Endothelial cell of umbilical vein (primary cell): ENCODE results near the gene DGKH. TPM values are rescaled to one million over a fixed set of nuclear protein-coding genes. Genes with fewer than 3 reads are reported as not detected.
A peak's percentile ranks its signal among the peaks of the same experiment; 100 is the strongest.

Experiments used
- BruUV-seq: library from RNA; stranded (reverse); fragments of 400-500 nt; replicated peaks from 2 replicates; lab custom pipeline; 2021; lab: Mats Ljungman, UMichigan
- CTCF ChIA-PET: fragments of 300-600, 350-600 bp; sonication (Branson Sonifier 250); formaldehyde crosslinking; loops from one replicate; lab custom pipeline; 2021; ENCODE audit warnings: antibody characterized with exemption, inconsistent platforms; lab: Charles Lee
- POLR2A ChIA-PET: fragments of 300-600, 350-600 bp; sonication (Branson Sonifier 250); formaldehyde crosslinking; loops from one replicate; lab custom pipeline; 2021; ENCODE audit warnings: antibody characterized with exemption, inconsistent platforms; lab: Charles Lee
- DNase-seq: peaks from one replicate; pipeline ENCODE4 v3.0.0-alpha.2; 2011; ENCODE audit warnings: low read depth, low spot score
- FAIRE-seq: peaks from 2 replicates; lab custom pipeline; 2011; peaks lifted over from hg19 to GRCh38; lab: Jason Lieb, UNC
- H2AFZ ChIP-seq: 2 replicates; pipeline ENCODE4 v1.6.0; 2012; ENCODE audit warnings: low read depth, low read length, control low read depth, inconsistent platforms
- H3K27ac ChIP-seq: 2 replicates; pipeline ENCODE4 v1.5.1; 2011; ENCODE audit warnings: low read depth, mild to moderate bottlenecking, control low read depth, low read length, moderate library complexity; ENCODE audit not compliant: insufficient read depth
- H3K27me3 ChIP-seq, 2 experiments: 2 replicates each; pipeline versions ENCODE4 v1.6.0 to v1.6.1; 2011; ENCODE audit warnings: low read length in 2 of 2, mixed read lengths in 1 of 2; ENCODE audit not compliant: control insufficient read depth in 2 of 2, insufficient read depth in 2 of 2
- H3K36me3 ChIP-seq, 2 experiments: 2 replicates in 1 of 2; 3 replicates in 1 of 2; pipeline ENCODE4 v1.5.1; 2011; ENCODE audit warnings: low read length in 2 of 2, mild to moderate bottlenecking in 1 of 2, moderate library complexity in 1 of 2; ENCODE audit not compliant: control insufficient read depth in 2 of 2, insufficient read depth in 2 of 2; ENCODE audit errors: extremely low read depth in 1 of 2
- H3K4me1 ChIP-seq: 3 replicates; pipeline ENCODE4 v1.5.1; 2011; ENCODE audit warnings: mild to moderate bottlenecking, low read length; ENCODE audit not compliant: control insufficient read depth, insufficient read depth; ENCODE audit errors: extremely low read depth
- H3K4me2 ChIP-seq: 2 replicates; pipeline ENCODE4 v1.6.1; 2011; ENCODE audit warnings: low read length, control low read depth, mixed read lengths; ENCODE audit not compliant: insufficient read depth
- H3K4me3 ChIP-seq, 3 experiments: fragments of 200-600 bp in 1 of 3; sonication (generic), shearing (Covaris generic) in 1 of 3; replicated peaks in 1 of 3; 2 replicates each; pipeline ENCODE4 v1.5.1; 2011 to 2016; ENCODE audit warnings: control low read depth in 3 of 3, low read length in 3 of 3, mild to moderate bottlenecking in 2 of 3, inconsistent platforms in 1 of 3, low read depth in 1 of 3, moderate library complexity in 1 of 3; ENCODE audit not compliant: insufficient read depth in 1 of 3
- H3K79me2 ChIP-seq: 2 replicates; pipeline ENCODE4 v1.6.0; 2012; ENCODE audit warnings: low read length, inconsistent platforms; ENCODE audit not compliant: control insufficient read depth, insufficient read depth
- H3K9ac ChIP-seq: replicated peaks from 2 replicates; pipeline ENCODE3; 2011; ENCODE audit warnings: low read length, control low read depth; ENCODE audit not compliant: insufficient read depth; ENCODE audit errors: extremely low read depth
- H3K9me1 ChIP-seq: replicated peaks from 3 replicates; pipeline ENCODE4 v1.6.0; 2011; ENCODE audit warnings: mild to moderate bottlenecking, low read length; ENCODE audit not compliant: control insufficient read depth, insufficient read depth; ENCODE audit errors: extremely low read depth
- H3K9me3 ChIP-seq: replicated peaks from 2 replicates; pipeline ENCODE4 v1.5.1; 2012; ENCODE audit warnings: low read length, inconsistent platforms; ENCODE audit not compliant: control insufficient read depth, insufficient read depth
- H4K20me1 ChIP-seq: replicated peaks from 2 replicates; pipeline ENCODE3; 2011; ENCODE audit warnings: mild to moderate bottlenecking, low read length; ENCODE audit not compliant: control insufficient read depth, insufficient read depth; ENCODE audit errors: extremely low read depth
- CTCF ChIP-seq, 2 donors: IDR thresholded peaks; 1 replicate in 1 of 2; 2 replicates in 1 of 2; pipeline ENCODE4 v1.5.1; 2011; ENCODE audit warnings: low read length in 2 of 2, mild to moderate bottlenecking in 2 of 2, moderate library complexity in 2 of 2, control low read depth in 1 of 2, inconsistent platforms in 1 of 2, low read depth in 1 of 2; ENCODE audit not compliant: insufficient read depth in 1 of 2; ENCODE audit errors: extremely low read depth in 1 of 2
- EZH2 ChIP-seq: IDR thresholded peaks from 2 replicates; pipeline ENCODE4 v1.6.1; 2012; ENCODE audit warnings: borderline replicate concordance, low read depth, mild to moderate bottlenecking, moderate library complexity, low read length, inconsistent platforms; ENCODE audit not compliant: severe bottlenecking
- FOS ChIP-seq: IDR thresholded peaks from 2 replicates; pipeline ENCODE4 v1.6.1; 2011; ENCODE audit warnings: mild to moderate bottlenecking, low read length, moderate library complexity, borderline replicate concordance; ENCODE audit not compliant: insufficient read depth
- GATA2 ChIP-seq: IDR thresholded peaks from 2 replicates; pipeline ENCODE4 v1.7.0; 2011; ENCODE audit warnings: low read depth, mild to moderate bottlenecking, moderate library complexity, mixed read lengths, low read length; ENCODE audit not compliant: insufficient read length, insufficient read depth
- JUN ChIP-seq: IDR thresholded peaks from 2 replicates; pipeline ENCODE4 v1.6.1; 2011; ENCODE audit warnings: borderline replicate concordance, low read depth; ENCODE audit not compliant: insufficient read length, insufficient read depth
- MAX ChIP-seq: IDR thresholded peaks from 2 replicates; pipeline ENCODE4 v1.6.1; 2011; ENCODE audit not compliant: insufficient read depth, insufficient read length
- MYC ChIP-seq: IDR thresholded peaks from one replicate; pipeline ENCODE4 v1.6.1; 2011; ENCODE audit warnings: mild to moderate bottlenecking, low read depth, low read length
- POLR2A ChIP-seq: IDR thresholded peaks from 2 replicates; pipeline ENCODE4 v1.6.1; 2012; ENCODE audit warnings: low read depth, mild to moderate bottlenecking, control low read depth, low read length
- POLR2AphosphoS5 ChIP-seq: IDR thresholded peaks from 2 replicates; pipeline ENCODE4 v1.6.1; 2012; ENCODE audit warnings: low read depth, mild to moderate bottlenecking, control low read depth, low read length, moderate library complexity; ENCODE audit not compliant: insufficient read depth
- dilution Hi-C: fragments of 300-500 bp; cut with MboI; formaldehyde crosslinking; loops from one replicate; pipeline ENCODE4 v1.15.0; 2019; ENCODE audit warnings: low sequenced_read_pairs; ENCODE audit not compliant: extremely low pct_ligation_motif_present
- intact Hi-C: fragments of 100-400 bp; cut with micrococcal nuclease; formaldehyde crosslinking; loops from one replicate; pipeline ENCODE4 v1.10.0; 2022
- polyA plus RNA-seq, 4 experiments: library from polyadenylated mRNA; depleted of rRNA in 3 of 4; stranded (reverse) in 3 of 4; unstranded in 1 of 4; fragments of >200 nt; gene quantifications; 2 replicates each; pipeline versions ENCODE4 v1.2.1 to v1.2.3, GENCODE V29; 2011 to 2012; ENCODE audit warnings: missing spikeins in 1 of 4
- total RNA-seq: library from RNA; stranded (reverse); gene quantifications from 2 replicates; pipeline ENCODE4 v1.2.3, GENCODE V29; 2021

The DGKH gene
- total and polyA plus RNA-seq, 2 donors (not counting 3 experiments of a cell fraction or from before 2014, with no cell fraction given): 4.1 to 30.1 TPM

- H3K27me3 ChIP-seq: no peaks in the 10 kb centered on the region
- CTCF ChIA-PET: interaction anchor here (0.6 to 1.2 kb wide), 3 partner anchors 10 to 16 kb away, joined by 3 to 6 read pairs (median 4); no protein-coding TSS in a partner anchor
- H3K9ac ChIP-seq: no peak overlapping the region
- dilution Hi-C loops: no loop called here
- H3K9me1 ChIP-seq: peaks cover 4% of the 10 kb centered on the region
- FAIRE-seq (peak; percentile 42), DNase-seq (peak; percentile 50)
- no peaks in the 10 kb centered on the region for H4K20me1 ChIP-seq
- H3K4me3 ChIP-seq: no peak overlapping the region
- TF ChIP-seq FOS (peak; percentile 18), MAX (no peak)
- peaks cover 6% of the 10 kb centered on the region for H3K79me2 ChIP-seq
- peak overlapping the region; percentile 41 for H3K4me2 ChIP-seq
- intact Hi-C loops: no loop called here
- no peaks in the 10 kb centered on the region for H3K36me3 ChIP-seq
- no peaks in the 10 kb centered on the region for H3K9me3 ChIP-seq
- peaks cover 15% of the 10 kb centered on the region for H3K4me1 ChIP-seq
- peak overlapping the region; percentile 23 for H3K27ac ChIP-seq
- POLR2A ChIA-PET: no interaction called here
- H2AFZ ChIP-seq: no peak overlapping the region
- BruUV-seq: no TSS peak
These were observed 105.0 kb downstream of the DGKH start for GRCh38 chr13:42153199-42154113.

- ChIA-PET POLR2A (no interaction called here), CTCF (no interaction called here)
- Histone ChIP-seq H3K4me1 (peaks cover 15% of the 10 kb centered on the region), H3K4me2 (no peak overlapping the region), H3K9me3 (no peaks in the 10 kb centered on the region), H2AFZ (no peak overlapping the region), H3K27me3 (no peaks in the 10 kb centered on the region), H3K9me1 (peaks cover 2% of the 10 kb centered on the region), H4K20me1 (no peaks in the 10 kb centered on the region), H3K4me3 (no peak overlapping the region), H3K79me2 (peaks cover 6% of the 10 kb centered on the region), H3K27ac (no peak overlapping the region), H3K9ac (no peak overlapping the region), H3K36me3 (no peaks in the 10 kb centered on the region)
- no peak for TF ChIP-seq FOS
- TF ChIP-seq EZH2: no peak
- no peak for TF ChIP-seq MAX
- no peak for TF ChIP-seq JUN
- no peak for TF ChIP-seq MYC
- TF ChIP-seq POLR2A: no peak
- TF ChIP-seq POLR2AphosphoS5: no peak
- no peak for TF ChIP-seq CTCF (IDR thresholded peaks at IDR 0.05; ENCODE audit: extremely low read depth in 1 of 2, insufficient read depth in 1 of 2, low read depth in 1 of 2, low read length in 2 of 2)
- TF ChIP-seq GATA2: no peak
- BruUV-seq: no TSS peak
- FAIRE-seq (no peak), DNase-seq (no peak)
- dilution Hi-C loops (no loop called here), intact Hi-C loops (no loop called here)
These were observed 106.8 kb downstream of the DGKH start for GRCh38 chr13:42155251-42155650.
